WTC11 (cell line): Measurements from ENCODE around the gene EPHA2. TPM values are rescaled to one million over a fixed set of nuclear protein-coding genes. Genes with fewer than 3 reads are reported as not detected.
A peak's percentile ranks its signal among the peaks of the same experiment; 100 is the strongest.

Experiments used
- AFF4 ChIP-seq: sonication (generic); formaldehyde crosslinking; IDR thresholded peaks from 2 replicates; pipeline ENCODE4 v1.8.1; 2023; ENCODE audit warnings: mild to moderate bottlenecking, missing genetic modification reagents, borderline replicate concordance
- CDX4 ChIP-seq: fragments of 250-450 bp; sonication (Bioruptor Pico); IDR thresholded peaks from 2 replicates; pipeline ENCODE4 v1.9.0; 2021; ENCODE audit warnings: moderate library complexity, mild to moderate bottlenecking, inconsistent platforms, borderline replicate concordance
- E2F1 ChIP-seq: sonication (generic); formaldehyde crosslinking; IDR thresholded peaks from 2 replicates; pipeline ENCODE4 v1.8.0; 2022; ENCODE audit warnings: mild to moderate bottlenecking, missing genetic modification reagents
- E2F4 ChIP-seq: sonication (generic); formaldehyde crosslinking; IDR thresholded peaks from 2 replicates; pipeline ENCODE4 v1.8.1; 2022; ENCODE audit warnings: low read depth, mild to moderate bottlenecking, moderate library complexity, missing genetic modification reagents, borderline replicate concordance
- E2F5 ChIP-seq: sonication (generic); formaldehyde crosslinking; IDR thresholded peaks from 2 replicates; pipeline ENCODE4 v1.8.1; 2022; ENCODE audit warnings: mild to moderate bottlenecking, moderate library complexity, missing genetic modification reagents
- ESRRA ChIP-seq: sonication (generic); formaldehyde crosslinking; IDR thresholded peaks from 2 replicates; pipeline ENCODE4 v1.8.1; 2022; ENCODE audit warnings: mild to moderate bottlenecking, missing genetic modification reagents, borderline replicate concordance
- ETV6 ChIP-seq: sonication (generic); formaldehyde crosslinking; IDR thresholded peaks from 2 replicates; pipeline ENCODE4 v1.8.1; 2022; ENCODE audit warnings: mild to moderate bottlenecking, missing genetic modification reagents
- FOXK1 ChIP-seq: sonication (generic); formaldehyde crosslinking; IDR thresholded peaks from 2 replicates; pipeline ENCODE4 v1.8.0; 2022; ENCODE audit warnings: mild to moderate bottlenecking, moderate library complexity, missing genetic modification reagents
- GABPB1 ChIP-seq: sonication (generic); formaldehyde crosslinking; IDR thresholded peaks from 2 replicates; pipeline ENCODE4 v1.8.1; 2023; ENCODE audit warnings: mild to moderate bottlenecking, missing genetic modification reagents
- NR2C2 ChIP-seq: sonication (generic); formaldehyde crosslinking; IDR thresholded peaks from 2 replicates; pipeline ENCODE4 v1.8.0; 2022; ENCODE audit warnings: mild to moderate bottlenecking, missing genetic modification reagents
- PRDM15 ChIP-seq: sonication (generic); formaldehyde crosslinking; IDR thresholded peaks from 2 replicates; pipeline ENCODE4 v1.8.0; 2022; ENCODE audit warnings: missing genetic modification reagents
- SMAD4 ChIP-seq: sonication (generic); formaldehyde crosslinking; IDR thresholded peaks from 2 replicates; pipeline ENCODE4 v1.8.0; 2022; ENCODE audit warnings: mild to moderate bottlenecking, missing genetic modification reagents
- SP1 ChIP-seq: sonication (generic); formaldehyde crosslinking; conservative IDR thresholded peaks from 2 replicates; pipeline ENCODE4 v1.8.1; 2022; ENCODE audit warnings: missing genetic modification reagents
- USF1 ChIP-seq: sonication (generic); formaldehyde crosslinking; IDR thresholded peaks from 2 replicates; pipeline ENCODE4 v1.8.0; 2022; ENCODE audit warnings: mild to moderate bottlenecking, missing genetic modification reagents
- ZNF121 ChIP-seq: sonication (generic); formaldehyde crosslinking; IDR thresholded peaks from 2 replicates; pipeline ENCODE4 v1.8.0; 2023; ENCODE audit warnings: missing genetic modification reagents
- ZNF219 ChIP-seq: sonication (generic); formaldehyde crosslinking; IDR thresholded peaks from 2 replicates; pipeline ENCODE4 v1.8.0; 2023; ENCODE audit warnings: missing genetic modification reagents, mild to moderate bottlenecking, borderline replicate concordance
- ZNF232 ChIP-seq: sonication (generic); formaldehyde crosslinking; IDR thresholded peaks from 2 replicates; pipeline ENCODE4 v1.8.0; 2022; ENCODE audit warnings: mild to moderate bottlenecking, missing genetic modification reagents
- ZNF425 ChIP-seq: fragments of 250-450 bp; sonication (Bioruptor Pico); conservative IDR thresholded peaks from 2 replicates; pipeline ENCODE4 v1.9.0; 2021; ENCODE audit warnings: mild to moderate bottlenecking
- ZSCAN18 ChIP-seq: fragments of 250-450 bp; sonication (Bioruptor Pico); IDR thresholded peaks from 2 replicates; pipeline ENCODE4 v2.1.2; 2022; ENCODE audit warnings: mild to moderate bottlenecking, moderate library complexity
- total RNA-seq: library from RNA; stranded (reverse); gene quantifications from 3 replicates; pipeline ENCODE4 v1.2.3, GENCODE V29; 2021

Gene EPHA2
- total RNA-seq, 1 experiment from 2014 or later, result 44.4 TPM

- no peak for TF ChIP-seq USF1 (CRISPR knock-in tag)
- TF ChIP-seq SMAD4 (CRISPR knock-in tag), result peak; percentile 93
- no peak for TF ChIP-seq FOXK1 (CRISPR knock-in tag)
- no peak for TF ChIP-seq AFF4 (CRISPR knock-in tag)
- no peak for TF ChIP-seq NR2C2 (CRISPR knock-in tag)
- TF ChIP-seq E2F1 (CRISPR knock-in tag), result no peak
- TF ChIP-seq PRDM15, result no peak
- no peak for TF ChIP-seq GABPB1 (CRISPR knock-in tag)
- no peak for TF ChIP-seq ZNF121
- no peak for TF ChIP-seq E2F4 (CRISPR knock-in tag)
- no peak for TF ChIP-seq E2F5 (CRISPR knock-in tag)
- no peak for TF ChIP-seq ZNF232 (CRISPR knock-in tag)
- TF ChIP-seq ESRRA, result no peak
- TF ChIP-seq ETV6 (CRISPR knock-in tag), result no peak
- TF ChIP-seq CDX4 (CRISPR knock-in tag), result no peak
- no peak for TF ChIP-seq ZSCAN18 (CRISPR knock-in tag)
- TF ChIP-seq ZNF219 (CRISPR knock-in tag), result no peak
- TF ChIP-seq SP1 (CRISPR knock-in tag), result no peak
- TF ChIP-seq ZNF425 (CRISPR knock-in tag), result no peak
These were observed 43.0 kb downstream of the EPHA2 start (continued) for GRCh38 chr1:16112596-16113555.
